GM21381 (cell line): ENCODE measurements around the gene PMEPA1.
A peak's percentile ranks its signal among the peaks of the same experiment; 100 is the strongest.

ENCODE experiments used
- ATAC-seq: cut with Tn5 transposase; IDR thresholded peaks from one replicate; pipeline ENCODE4 v1.9.1; 2021; ENCODE audit warnings: mild to moderate bottlenecking, moderate library complexity; ENCODE audit not compliant: unreplicated experiment

Gene PMEPA1

GRCh38 chr20:57737349-57737748 is 27.5 kb upstream of the PMEPA1 start:
- ATAC-seq = no peak

GRCh38 chr20:57736738-57737347 is 27.0 kb upstream of the PMEPA1 start:
- no peak for ATAC-seq

- no peak for ATAC-seq
Measured at GRCh38 chr20:57735831-57736737, 26.3 kb upstream of the PMEPA1 start.

- ATAC-seq = no peak
Measured at GRCh38 chr20:57734754-57735153, 24.9 kb upstream of the PMEPA1 start.

GRCh38 chr20:57732226-57732625 is 22.4 kb upstream of the PMEPA1 start:
- ATAC-seq = no peak

- ATAC-seq = no peak
Measured at GRCh38 chr20:57728762-57729161, 18.9 kb upstream of the PMEPA1 start.

- ATAC-seq = no peak
Measured at GRCh38 chr20:57727863-57728262, 18.0 kb upstream of the PMEPA1 start.

- ATAC-seq = no peak
Measured at GRCh38 chr20:57725636-57726035, 15.8 kb upstream of the PMEPA1 start.

- no peak for ATAC-seq
Measured at GRCh38 chr20:57724610-57725405, 15.0 kb upstream of the PMEPA1 start.

GRCh38 chr20:57723816-57724215 is 14.0 kb upstream of the PMEPA1 start:
- no peak for ATAC-seq

GRCh38 chr20:57719951-57720350 is 10.1 kb upstream of the PMEPA1 start:
- no peak for ATAC-seq

- peak; percentile 95 for ATAC-seq
Measured at GRCh38 chr20:57718490-57719009, 8.7 kb upstream of the PMEPA1 start.

GRCh38 chr20:57717797-57718196 is 8.0 kb upstream of the PMEPA1 start:
- ATAC-seq = no peak

GRCh38 chr20:57716901-57717300 is 7.1 kb upstream of the PMEPA1 start:
- no peak for ATAC-seq

GRCh38 chr20:57716202-57716601 is 6.4 kb upstream of the PMEPA1 start:
- no peak for ATAC-seq

GRCh38 chr20:57715268-57715904 is 5.6 kb upstream of the PMEPA1 start:
- no peak for ATAC-seq

- ATAC-seq = no peak
Measured at GRCh38 chr20:57714409-57715267, 4.8 kb upstream of the PMEPA1 start.

GRCh38 chr20:57713951-57714350 is 4.1 kb upstream of the PMEPA1 start:
- ATAC-seq = no peak

- no peak for ATAC-seq
Measured at GRCh38 chr20:57713505-57713903, 3.7 kb upstream of the PMEPA1 start.
